ENCODE results near the gene GABRB3. TPM values are rescaled to one million over a fixed set of nuclear protein-coding genes. Genes with fewer than 3 reads are reported as not detected.

GABRB3 gene
- total and polyA plus RNA-seq, 12 donors: 0.23 to 4.5 (median 1.7) TPM

- Histone ChIP-seq H3K27ac (no peak overlapping the region), H3K4me3 (no peak overlapping the region), H3K9me3 (peaks cover 0 to 45% (median 8%) of the 10 kb centered on the region in 11 donors), H3K36me3 (no peaks in the 10 kb centered on the region), H3K4me1 (no peaks in the 10 kb centered on the region), H3K27me3 (no peaks in the 10 kb centered on the region)
- intact Hi-C loops (cut with DNase I): no loop called here
- no peak for DNase-seq
- no peak for ATAC-seq
- WGBS, 2 donors: 37 to 57% methylated on average over 2 of the region's 2 CpGs
- no peak for TF ChIP-seq CTCF (IDR thresholded peaks at IDR 0.05)
These were observed 177.3 kb downstream of the GABRB3 start for GRCh38 chr15:26595611-26596010.

GRCh38 chr15:26590676-26591075 lies 182.2 kb downstream of the GABRB3 start:
- no peak for ATAC-seq
- H3K9me3 ChIP-seq: peaks cover 0 to 14% (median 0%) of the 10 kb centered on the region in 11 donors
- no peaks in the 10 kb centered on the region for H3K4me1 ChIP-seq
- 53 to 68% methylated on average over 2 of the region's 2 CpGs for WGBS, 2 donors
- no peaks in the 10 kb centered on the region for H3K27me3 ChIP-seq
- DNase-seq: no peak
- no peak for TF ChIP-seq CTCF (IDR thresholded peaks at IDR 0.05)
- intact Hi-C loops (cut with DNase I): no loop called here
- H3K36me3 ChIP-seq: no peaks in the 10 kb centered on the region
- H3K27ac ChIP-seq: no peak overlapping the region
- no peak overlapping the region for H3K4me3 ChIP-seq

GRCh38 chr15:26582840-26583239 lies 190.0 kb downstream of the GABRB3 start:
- H3K36me3 ChIP-seq: no peaks in the 10 kb centered on the region
- H3K27me3 ChIP-seq: no peaks in the 10 kb centered on the region
- no peak overlapping the region for H3K27ac ChIP-seq
- ATAC-seq (no peak), DNase-seq (no peak)
- H3K4me3 ChIP-seq: no peak overlapping the region
- intact Hi-C loops (cut with DNase I): no loop called here
- no peaks in the 10 kb centered on the region for H3K4me1 ChIP-seq
- H3K9me3 ChIP-seq: peaks cover 0 to 17% (median 0%) of the 10 kb centered on the region in 11 donors
- 81 to 86% methylated on average over 6 of the region's 6 CpGs for WGBS, 2 donors
- TF ChIP-seq CTCF (IDR thresholded peaks at IDR 0.05): no peak

- Histone ChIP-seq H3K9me3 (peaks cover 0 to 17% (median 0%) of the 10 kb centered on the region in 11 donors), H3K4me1 (no peaks in the 10 kb centered on the region), H3K4me3 (no peak overlapping the region), H3K27me3 (no peaks in the 10 kb centered on the region), H3K27ac (no peak overlapping the region), H3K36me3 (no peaks in the 10 kb centered on the region)
- TF ChIP-seq CTCF (IDR thresholded peaks at IDR 0.05): no peak
- DNase-seq: no peak
- intact Hi-C loops (cut with DNase I): no loop called here
- 50 to 66% methylated on average over 4 of the region's 4 CpGs for WGBS, 2 donors
- ATAC-seq: no peak
These were observed 191.9 kb downstream of the GABRB3 start for GRCh38 chr15:26580943-26581342.

All from heart right ventricle (tissue), 16 donors.